ENCODE measurements around the gene PLEKHH2. TPM values are rescaled to one million over a fixed set of nuclear protein-coding genes. Genes with fewer than 3 reads are reported as not detected.

PLEKHH2 gene
- total and polyA plus RNA-seq, 2 of the 13 experiments (the other 11 are each of a cell fraction or from before 2014, with no cell fraction given): 1.1 to 3.0 TPM

DNA sequence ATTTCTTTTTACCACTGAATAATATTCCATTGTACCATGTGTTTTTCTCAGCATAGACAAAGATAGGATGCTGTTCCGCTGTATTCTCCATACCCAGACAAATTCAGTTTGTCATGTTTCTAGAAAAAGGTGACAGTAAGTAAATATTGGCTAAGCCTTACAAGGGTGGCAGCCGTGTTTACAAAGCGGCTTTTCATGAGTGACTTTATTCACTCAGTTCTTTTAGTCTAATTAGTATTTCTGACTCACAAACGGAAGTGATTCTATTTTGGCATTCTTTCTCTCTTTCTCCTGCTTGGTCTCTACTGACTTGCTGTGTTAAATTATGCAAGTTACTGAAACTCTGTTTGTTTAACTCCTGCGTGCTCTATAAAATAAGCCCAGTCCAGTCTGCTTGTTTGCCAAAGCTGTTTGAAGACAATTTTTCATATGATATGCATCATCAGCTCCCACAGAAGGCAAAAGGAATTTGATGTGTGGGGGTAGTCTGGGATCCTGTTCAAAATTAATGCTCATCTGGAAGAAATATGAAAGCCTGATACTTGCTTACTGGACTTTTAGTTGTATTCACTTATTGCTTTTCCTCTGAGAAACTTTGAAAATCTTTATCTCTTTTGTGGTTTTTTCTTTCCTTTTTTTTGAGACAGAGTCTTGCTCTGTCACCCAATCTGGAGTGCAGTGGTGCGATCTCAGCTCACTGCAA lies 2.3 kb upstream of the PLEKHH2 start (continued):
- peak; percentile 74; the same call in 1 of the 2 replicates for TF ChIP-seq PITX1 (CRISPR knock-in tag; IDR thresholded peaks at IDR 0.05)
- TF ChIP-seq, protein P1, sequence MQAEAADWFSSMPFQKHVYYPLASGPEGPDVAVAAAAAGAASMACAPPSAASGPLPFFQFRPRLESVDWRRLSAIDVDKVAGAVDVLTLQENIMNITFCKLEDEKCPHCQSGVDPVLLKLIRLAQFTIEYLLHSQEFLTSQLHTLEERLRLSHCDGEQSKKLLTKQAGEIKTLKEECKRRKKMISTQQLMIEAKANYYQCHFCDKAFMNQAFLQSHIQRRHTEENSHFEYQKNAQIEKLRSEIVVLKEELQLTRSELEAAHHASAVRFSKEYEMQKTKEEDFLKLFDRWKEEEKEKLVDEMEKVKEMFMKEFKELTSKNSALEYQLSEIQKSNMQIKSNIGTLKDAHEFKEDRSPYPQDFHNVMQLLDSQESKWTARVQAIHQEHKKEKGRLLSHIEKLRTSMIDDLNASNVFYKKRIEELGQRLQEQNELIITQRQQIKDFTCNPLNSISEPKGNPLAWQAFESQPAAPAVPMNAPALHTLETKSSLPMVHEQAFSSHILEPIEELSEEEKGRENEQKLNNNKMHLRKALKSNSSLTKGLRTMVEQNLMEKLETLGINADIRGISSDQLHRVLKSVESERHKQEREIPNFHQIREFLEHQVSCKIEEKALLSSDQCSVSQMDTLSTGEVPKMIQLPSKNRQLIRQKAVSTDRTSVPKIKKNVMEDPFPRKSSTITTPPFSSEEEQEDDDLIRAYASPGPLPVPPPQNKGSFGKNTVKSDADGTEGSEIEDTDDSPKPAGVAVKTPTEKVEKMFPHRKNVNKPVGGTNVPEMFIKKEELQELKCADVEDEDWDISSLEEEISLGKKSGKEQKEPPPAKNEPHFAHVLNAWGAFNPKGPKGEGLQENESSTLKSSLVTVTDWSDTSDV (CRISPR knock-in tag; IDR thresholded peaks at IDR 0.05): no peak
- TF ChIP-seq, protein P2, sequence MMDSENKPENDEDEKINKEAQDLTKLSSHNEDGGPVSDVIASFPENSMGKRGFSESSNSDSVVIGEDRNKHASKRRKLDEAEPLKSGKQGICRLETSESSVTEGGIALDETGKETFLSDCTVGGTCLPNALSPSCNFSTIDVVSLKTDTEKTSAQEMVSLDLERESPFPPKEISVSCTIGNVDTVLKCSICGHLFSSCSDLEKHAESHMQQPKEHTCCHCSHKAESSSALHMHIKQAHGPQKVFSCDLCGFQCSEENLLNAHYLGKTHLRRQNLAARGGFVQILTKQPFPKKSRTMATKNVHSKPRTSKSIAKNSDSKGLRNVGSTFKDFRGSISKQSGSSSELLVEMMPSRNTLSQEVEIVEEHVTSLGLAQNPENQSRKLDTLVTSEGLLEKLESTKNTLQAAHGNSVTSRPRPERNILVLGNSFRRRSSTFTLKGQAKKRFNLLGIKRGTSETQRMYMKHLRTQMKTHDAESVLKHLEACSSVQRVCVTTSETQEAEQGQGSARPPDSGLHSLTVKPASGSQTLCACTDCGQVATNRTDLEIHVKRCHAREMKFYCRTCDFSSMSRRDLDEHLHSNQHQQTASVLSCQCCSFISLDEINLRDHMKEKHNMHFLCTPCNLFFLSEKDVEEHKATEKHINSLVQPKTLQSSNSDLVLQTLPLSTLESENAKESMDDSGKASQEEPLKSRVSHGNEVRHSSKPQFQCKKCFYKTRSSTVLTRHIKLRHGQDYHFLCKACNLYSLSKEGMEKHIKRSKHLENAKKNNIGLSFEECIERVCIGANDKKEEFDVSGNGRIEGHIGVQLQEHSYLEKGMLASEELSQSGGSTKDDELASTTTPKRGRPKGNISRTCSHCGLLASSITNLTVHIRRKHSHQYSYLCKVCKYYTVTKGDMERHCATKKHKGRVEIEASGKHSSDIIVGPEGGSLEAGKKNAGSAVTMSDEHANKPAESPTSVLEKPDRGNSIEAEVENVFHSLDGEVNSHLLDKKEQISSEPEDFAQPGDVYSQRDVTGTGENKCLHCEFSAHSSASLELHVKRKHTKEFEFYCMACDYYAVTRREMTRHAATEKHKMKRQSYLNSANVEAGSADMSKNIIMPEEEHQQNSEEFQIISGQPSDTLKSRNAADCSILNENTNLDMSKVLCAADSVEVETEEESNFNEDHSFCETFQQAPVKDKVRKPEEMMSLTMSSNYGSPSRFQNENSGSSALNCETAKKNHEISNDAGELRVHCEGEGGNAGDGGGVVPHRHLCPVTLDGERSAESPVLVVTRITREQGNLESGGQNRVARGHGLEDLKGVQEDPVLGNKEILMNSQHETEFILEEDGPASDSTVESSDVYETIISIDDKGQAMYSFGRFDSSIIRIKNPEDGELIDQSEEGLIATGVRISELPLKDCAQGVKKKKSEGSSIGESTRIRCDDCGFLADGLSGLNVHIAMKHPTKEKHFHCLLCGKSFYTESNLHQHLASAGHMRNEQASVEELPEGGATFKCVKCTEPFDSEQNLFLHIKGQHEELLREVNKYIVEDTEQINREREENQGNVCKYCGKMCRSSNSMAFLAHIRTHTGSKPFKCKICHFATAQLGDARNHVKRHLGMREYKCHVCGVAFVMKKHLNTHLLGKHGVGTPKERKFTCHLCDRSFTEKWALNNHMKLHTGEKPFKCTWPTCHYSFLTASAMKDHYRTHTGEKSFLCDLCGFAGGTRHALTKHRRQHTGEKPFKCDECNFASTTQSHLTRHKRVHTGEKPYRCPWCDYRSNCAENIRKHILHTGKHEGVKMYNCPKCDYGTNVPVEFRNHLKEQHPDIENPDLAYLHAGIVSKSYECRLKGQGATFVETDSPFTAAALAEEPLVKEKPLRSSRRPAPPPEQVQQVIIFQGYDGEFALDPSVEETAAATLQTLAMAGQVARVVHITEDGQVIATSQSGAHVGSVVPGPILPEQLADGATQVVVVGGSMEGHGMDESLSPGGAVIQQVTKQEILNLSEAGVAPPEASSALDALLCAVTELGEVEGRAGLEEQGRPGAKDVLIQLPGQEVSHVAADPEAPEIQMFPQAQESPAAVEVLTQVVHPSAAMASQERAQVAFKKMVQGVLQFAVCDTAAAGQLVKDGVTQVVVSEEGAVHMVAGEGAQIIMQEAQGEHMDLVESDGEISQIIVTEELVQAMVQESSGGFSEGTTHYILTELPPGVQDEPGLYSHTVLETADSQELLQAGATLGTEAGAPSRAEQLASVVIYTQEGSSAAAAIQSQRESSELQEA (CRISPR knock-in tag; IDR thresholded peaks at IDR 0.05; ENCODE audit: not compliant biosample characterization): no peak
- TF ChIP-seq GLI4 (CRISPR knock-in tag; IDR thresholded peaks at IDR 0.05; ENCODE audit: borderline replicate concordance): no peak
- no peak for TF ChIP-seq POLR2G (IDR thresholded peaks at IDR 0.05; ENCODE audit: low read depth, low read length)
- no peak; the same call in 1 of the 2 replicates for TF ChIP-seq SIX1 (CRISPR knock-in tag; IDR thresholded peaks at IDR 0.05; ENCODE audit: borderline replicate concordance)
- TF ChIP-seq PCBP2 (optimal IDR thresholded peaks at IDR 0.05; ENCODE audit: low read depth, low read length, poor library complexity, severe bottlenecking): no peak
- no peak for TF ChIP-seq MED13 (CRISPR knock-in tag; IDR thresholded peaks at IDR 0.05)
- no peak for TF ChIP-seq ZMYM3 (CRISPR knock-in tag; IDR thresholded peaks at IDR 0.05)
- TF ChIP-seq ZNF484 (CRISPR knock-in tag; IDR thresholded peaks at IDR 0.05; ENCODE audit: borderline replicate concordance, low read depth): no peak
- TF ChIP-seq RXRB (CRISPR knock-in tag; IDR thresholded peaks at IDR 0.05; ENCODE audit: borderline replicate concordance): peak; percentile 86
- TF ChIP-seq MIER3 (CRISPR knock-in tag; IDR thresholded peaks at IDR 0.05; ENCODE audit: borderline replicate concordance): peak; percentile 68; the same call in 1 of the 2 replicates
- no peak for TF ChIP-seq HCFC1 (IDR thresholded peaks at IDR 0.05; ENCODE audit: low read depth, low read length)
- TF ChIP-seq, protein P3, sequence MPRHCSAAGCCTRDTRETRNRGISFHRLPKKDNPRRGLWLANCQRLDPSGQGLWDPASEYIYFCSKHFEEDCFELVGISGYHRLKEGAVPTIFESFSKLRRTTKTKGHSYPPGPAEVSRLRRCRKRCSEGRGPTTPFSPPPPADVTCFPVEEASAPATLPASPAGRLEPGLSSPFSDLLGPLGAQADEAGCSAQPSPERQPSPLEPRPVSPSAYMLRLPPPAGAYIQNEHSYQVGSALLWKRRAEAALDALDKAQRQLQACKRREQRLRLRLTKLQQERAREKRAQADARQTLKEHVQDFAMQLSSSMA (CRISPR knock-in tag; IDR thresholded peaks at IDR 0.05): no peak
- TF ChIP-seq ZSCAN21 (CRISPR knock-in tag; IDR thresholded peaks at IDR 0.05; ENCODE audit: borderline replicate concordance): no peak
- no peak for TF ChIP-seq PAWR (CRISPR knock-in tag; IDR thresholded peaks at IDR 0.05; ENCODE audit: borderline replicate concordance)
- TF ChIP-seq ZNF263 (CRISPR knock-in tag; IDR thresholded peaks at IDR 0.05): no peak
- TF ChIP-seq ZNF841 (CRISPR knock-in tag; IDR thresholded peaks at IDR 0.05; ENCODE audit: borderline replicate concordance): no peak
